GM23338 (cell line): Measurements from ENCODE around the gene GPR3. TPM values are rescaled to one million over a fixed set of nuclear protein-coding genes. Genes with fewer than 3 reads are reported as not detected.

ENCODE experiments used
- POLR2AphosphoS5 ChIP-seq: IDR thresholded peaks from 2 replicates; pipeline ENCODE4 v1.6.1; 2016; ENCODE audit warnings: antibody characterized with exemption, low read depth
- REST ChIP-seq: IDR thresholded peaks from one replicate; pipeline ENCODE4 v1.6.1; 2018; ENCODE audit warnings: antibody characterized with exemption; ENCODE audit not compliant: unreplicated experiment
- ZNF114 ChIP-seq: fragments of 250-450 bp; sonication (Bioruptor Pico); IDR thresholded peaks from 2 replicates; pipeline ENCODE4 v1.5.0; 2020; ENCODE audit warnings: mild to moderate bottlenecking, moderate library complexity
- polyA plus RNA-seq: library from polyadenylated mRNA; unstranded; fragments of >200 nt; fragmentation: Nextera tagmentation; extraction: Ambion mirVana; gene quantifications from 2 replicates; pipeline ENCODE4 v1.2.1, GENCODE V29; 2016
- total RNA-seq: library from RNA; depleted of rRNA; stranded (reverse); fragments of >200 nt; shearing (Covaris generic); gene quantifications from 2 replicates; pipeline ENCODE4 v1.2.3, GENCODE V29; 2014
- TF ChIP-seq, protein P1 (sequence below): fragments of 250-450 bp; sonication (Bioruptor Pico); IDR thresholded peaks from 2 replicates; pipeline ENCODE4 v1.5.0; 2020; ENCODE audit warnings: mild to moderate bottlenecking, moderate library complexity
- TF ChIP-seq, protein P2 (sequence below): IDR thresholded peaks from 2 replicates; pipeline ENCODE4 v1.6.1; 2016; ENCODE audit warnings: antibody characterized with exemption

Gene GPR3
- total and polyA plus RNA-seq, 2 experiments from 2014 or later = 5.9 to 9.1 TPM

DNA sequence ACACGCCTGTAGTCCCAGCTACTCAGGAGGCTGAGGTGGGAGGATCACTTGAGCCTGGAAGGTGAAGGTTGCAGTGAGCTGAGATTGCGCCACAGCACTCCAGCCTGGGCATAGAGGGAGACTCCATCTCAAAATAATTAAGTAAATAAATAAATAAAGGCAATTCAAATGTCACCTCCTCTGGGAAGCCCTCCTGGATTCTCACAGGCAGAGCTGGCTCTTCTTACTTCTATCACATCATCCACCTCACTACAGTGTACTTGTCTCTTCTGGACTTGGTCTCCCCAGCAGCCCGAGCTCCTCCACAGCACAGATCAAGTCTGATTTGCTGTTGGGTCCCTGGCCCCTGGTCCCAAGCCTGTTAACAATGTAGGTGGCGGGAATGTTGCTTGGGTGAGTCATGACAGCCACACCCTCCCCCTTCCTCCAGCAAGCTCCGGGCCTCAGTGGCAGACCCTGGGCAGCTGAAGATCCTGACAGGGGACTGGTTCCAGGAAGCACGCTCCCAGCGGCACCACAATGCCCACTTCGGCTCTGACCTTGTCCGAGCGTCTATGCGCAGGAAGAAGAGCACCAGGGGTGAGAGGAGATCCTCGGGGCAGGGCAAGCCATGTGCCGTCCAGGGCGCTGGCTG lies 45.3 kb upstream of the GPR3 start (continued):
- TF ChIP-seq, protein P1, sequence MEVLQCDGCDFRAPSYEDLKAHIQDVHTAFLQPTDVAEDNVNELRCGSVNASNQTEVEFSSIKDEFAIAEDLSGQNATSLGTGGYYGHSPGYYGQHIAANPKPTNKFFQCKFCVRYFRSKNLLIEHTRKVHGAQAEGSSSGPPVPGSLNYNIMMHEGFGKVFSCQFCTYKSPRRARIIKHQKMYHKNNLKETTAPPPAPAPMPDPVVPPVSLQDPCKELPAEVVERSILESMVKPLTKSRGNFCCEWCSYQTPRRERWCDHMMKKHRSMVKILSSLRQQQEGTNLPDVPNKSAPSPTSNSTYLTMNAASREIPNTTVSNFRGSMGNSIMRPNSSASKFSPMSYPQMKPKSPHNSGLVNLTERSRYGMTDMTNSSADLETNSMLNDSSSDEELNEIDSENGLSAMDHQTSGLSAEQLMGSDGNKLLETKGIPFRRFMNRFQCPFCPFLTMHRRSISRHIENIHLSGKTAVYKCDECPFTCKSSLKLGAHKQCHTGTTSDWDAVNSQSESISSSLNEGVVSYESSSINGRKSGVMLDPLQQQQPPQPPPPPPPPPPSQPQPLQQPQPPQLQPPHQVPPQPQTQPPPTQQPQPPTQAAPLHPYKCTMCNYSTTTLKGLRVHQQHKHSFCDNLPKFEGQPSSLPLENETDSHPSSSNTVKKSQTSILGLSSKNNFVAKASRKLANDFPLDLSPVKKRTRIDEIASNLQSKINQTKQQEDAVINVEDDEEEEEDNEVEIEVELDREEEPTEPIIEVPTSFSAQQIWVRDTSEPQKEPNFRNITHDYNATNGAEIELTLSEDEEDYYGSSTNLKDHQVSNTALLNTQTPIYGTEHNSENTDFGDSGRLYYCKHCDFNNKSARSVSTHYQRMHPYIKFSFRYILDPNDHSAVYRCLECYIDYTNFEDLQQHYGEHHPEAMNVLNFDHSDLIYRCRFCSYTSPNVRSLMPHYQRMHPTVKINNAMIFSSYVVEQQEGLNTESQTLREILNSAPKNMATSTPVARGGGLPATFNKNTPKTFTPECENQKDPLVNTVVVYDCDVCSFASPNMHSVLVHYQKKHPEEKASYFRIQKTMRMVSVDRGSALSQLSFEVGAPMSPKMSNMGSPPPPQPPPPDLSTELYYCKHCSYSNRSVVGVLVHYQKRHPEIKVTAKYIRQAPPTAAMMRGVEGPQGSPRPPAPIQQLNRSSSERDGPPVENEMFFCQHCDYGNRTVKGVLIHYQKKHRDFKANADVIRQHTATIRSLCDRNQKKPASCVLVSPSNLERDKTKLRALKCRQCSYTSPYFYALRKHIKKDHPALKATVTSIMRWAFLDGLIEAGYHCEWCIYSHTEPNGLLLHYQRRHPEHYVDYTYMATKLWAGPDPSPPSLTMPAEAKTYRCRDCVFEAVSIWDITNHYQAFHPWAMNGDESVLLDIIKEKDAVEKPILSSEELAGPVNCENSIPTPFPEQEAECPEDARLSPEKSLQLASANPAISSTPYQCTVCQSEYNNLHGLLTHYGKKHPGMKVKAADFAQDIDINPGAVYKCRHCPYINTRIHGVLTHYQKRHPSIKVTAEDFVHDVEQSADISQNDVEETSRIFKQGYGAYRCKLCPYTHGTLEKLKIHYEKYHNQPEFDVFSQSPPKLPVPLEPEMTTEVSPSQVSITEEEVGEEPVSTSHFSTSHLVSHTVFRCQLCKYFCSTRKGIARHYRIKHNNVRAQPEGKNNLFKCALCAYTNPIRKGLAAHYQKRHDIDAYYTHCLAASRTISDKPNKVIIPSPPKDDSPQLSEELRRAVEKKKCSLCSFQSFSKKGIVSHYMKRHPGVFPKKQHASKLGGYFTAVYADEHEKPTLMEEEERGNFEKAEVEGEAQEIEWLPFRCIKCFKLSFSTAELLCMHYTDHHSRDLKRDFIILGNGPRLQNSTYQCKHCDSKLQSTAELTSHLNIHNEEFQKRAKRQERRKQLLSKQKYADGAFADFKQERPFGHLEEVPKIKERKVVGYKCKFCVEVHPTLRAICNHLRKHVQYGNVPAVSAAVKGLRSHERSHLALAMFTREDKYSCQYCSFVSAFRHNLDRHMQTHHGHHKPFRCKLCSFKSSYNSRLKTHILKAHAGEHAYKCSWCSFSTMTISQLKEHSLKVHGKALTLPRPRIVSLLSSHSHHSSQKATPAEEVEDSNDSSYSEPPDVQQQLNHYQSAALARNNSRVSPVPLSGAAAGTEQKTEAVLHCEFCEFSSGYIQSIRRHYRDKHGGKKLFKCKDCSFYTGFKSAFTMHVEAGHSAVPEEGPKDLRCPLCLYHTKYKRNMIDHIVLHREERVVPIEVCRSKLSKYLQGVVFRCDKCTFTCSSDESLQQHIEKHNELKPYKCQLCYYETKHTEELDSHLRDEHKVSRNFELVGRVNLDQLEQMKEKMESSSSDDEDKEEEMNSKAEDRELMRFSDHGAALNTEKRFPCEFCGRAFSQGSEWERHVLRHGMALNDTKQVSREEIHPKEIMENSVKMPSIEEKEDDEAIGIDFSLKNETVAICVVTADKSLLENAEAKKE (CRISPR knock-in tag) = no peak
- TF ChIP-seq POLR2AphosphoS5 (no peak), ZNF114 (CRISPR knock-in tag) (no peak), REST (no peak)
- TF ChIP-seq, protein P2, sequence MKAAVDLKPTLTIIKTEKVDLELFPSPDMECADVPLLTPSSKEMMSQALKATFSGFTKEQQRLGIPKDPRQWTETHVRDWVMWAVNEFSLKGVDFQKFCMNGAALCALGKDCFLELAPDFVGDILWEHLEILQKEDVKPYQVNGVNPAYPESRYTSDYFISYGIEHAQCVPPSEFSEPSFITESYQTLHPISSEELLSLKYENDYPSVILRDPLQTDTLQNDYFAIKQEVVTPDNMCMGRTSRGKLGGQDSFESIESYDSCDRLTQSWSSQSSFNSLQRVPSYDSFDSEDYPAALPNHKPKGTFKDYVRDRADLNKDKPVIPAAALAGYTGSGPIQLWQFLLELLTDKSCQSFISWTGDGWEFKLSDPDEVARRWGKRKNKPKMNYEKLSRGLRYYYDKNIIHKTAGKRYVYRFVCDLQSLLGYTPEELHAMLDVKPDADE = no peak
